H1 (cell line): ENCODE results near the gene OR2T27. TPM values are rescaled to one million over a fixed set of nuclear protein-coding genes. Genes with fewer than 3 reads are reported as not detected.

Experiments used
- CTCF ChIA-PET: fragments of 300-600 bp; sonication (Branson Sonifier 250); formaldehyde crosslinking; loops from one replicate; lab custom pipeline; 2021; ENCODE audit not compliant: partially characterized antibody; lab: Charles Lee
- POLR2A ChIA-PET: fragments of 300-600 bp; sonication (Branson Sonifier 250); formaldehyde crosslinking; loops from one replicate; lab custom pipeline; 2021; ENCODE audit warnings: inconsistent platforms; ENCODE audit not compliant: partially characterized antibody; lab: Charles Lee
- DNase-seq, 2 experiments: peaks; one replicate each; pipeline versions ENCODE4 v3.0.0 to v3.0.0-alpha.2; 2010 to 2022; ENCODE audit warnings: low spot score in 2 of 2, low read depth in 1 of 2, mixed read lengths in 1 of 2
- FAIRE-seq: peaks from 2 replicates; lab custom pipeline; 2011; peaks lifted over from hg19 to GRCh38; lab: Jason Lieb, UNC
- H2AFZ ChIP-seq: 2 replicates; pipeline ENCODE4 v1.8.1; 2012; ENCODE audit warnings: low read length, inconsistent platforms
- H2AK5ac ChIP-seq: 2 replicates; pipeline ENCODE4 v1.6.1; 2013; ENCODE audit warnings: low read depth, low read length
- H2BK120ac ChIP-seq: replicated peaks from 2 replicates; pipeline ENCODE3; 2013; ENCODE audit warnings: low read depth, low read length, inconsistent platforms
- H2BK12ac ChIP-seq: 2 replicates; pipeline ENCODE4 v1.6.1; 2013; ENCODE audit warnings: low read depth, low read length
- H2BK15ac ChIP-seq: 2 replicates; pipeline ENCODE4 v1.6.1; 2013; ENCODE audit warnings: low read length
- H2BK20ac ChIP-seq: 2 replicates; pipeline ENCODE4 v1.6.1; 2013; ENCODE audit warnings: low read length
- H2BK5ac ChIP-seq: 2 replicates; pipeline ENCODE4 v1.6.1; 2013; ENCODE audit warnings: low read depth, low read length
- H3K14ac ChIP-seq: 2 replicates; pipeline ENCODE4 v1.6.1; 2013; ENCODE audit warnings: inconsistent platforms; ENCODE audit not compliant: insufficient read length
- H3K18ac ChIP-seq: 2 replicates; pipeline ENCODE4 v1.6.1; 2013; ENCODE audit warnings: low read length; ENCODE audit errors: extremely low read depth
- H3K23ac ChIP-seq: 2 replicates; pipeline ENCODE4 v1.6.1; 2013; ENCODE audit warnings: inconsistent platforms; ENCODE audit not compliant: insufficient read length
- H3K23me2 ChIP-seq: 2 replicates; pipeline ENCODE4 v1.6.1; 2013; ENCODE audit warnings: low read depth, low read length
- H3K27ac ChIP-seq: 2 replicates; pipeline ENCODE4 v1.6.1; 2011; ENCODE audit warnings: low read depth, low read length, inconsistent platforms
- H3K27me3 ChIP-seq, 4 experiments: replicated peaks in 1 of 4; 1 replicate in 1 of 4; 2 replicates in 3 of 4; pipeline versions ENCODE4 v1.6.1 to v1.8.1; 2011 to 2013; ENCODE audit warnings: low read length in 3 of 4, mild to moderate bottlenecking in 3 of 4, inconsistent platforms in 2 of 4, mixed read lengths in 2 of 4, moderate library complexity in 1 of 4; ENCODE audit not compliant: control insufficient read depth in 3 of 4, insufficient read depth in 3 of 4; ENCODE audit errors: extremely low read depth in 1 of 4
- H3K36me3 ChIP-seq, 4 experiments: 2 replicates each; pipeline versions ENCODE4 v1.6.1 to v1.8.1; 2011 to 2013; ENCODE audit warnings: mild to moderate bottlenecking in 4 of 4, low read length in 3 of 4, moderate library complexity in 2 of 4, control low read depth in 1 of 4, inconsistent platforms in 1 of 4; ENCODE audit not compliant: insufficient read depth in 4 of 4, control insufficient read depth in 2 of 4
- H3K4ac ChIP-seq: replicated peaks from 2 replicates; pipeline ENCODE3; 2013; ENCODE audit warnings: low read length, low read depth, mixed read lengths, inconsistent platforms; ENCODE audit not compliant: insufficient read length
- H3K4me1 ChIP-seq, 4 experiments: replicated peaks in 1 of 4; 1 replicate in 1 of 4; 2 replicates in 3 of 4; pipeline versions ENCODE4 v1.6.1 to v1.8.1; 2011 to 2013; ENCODE audit warnings: low read length in 3 of 4, inconsistent platforms in 2 of 4, mixed read lengths in 1 of 4; ENCODE audit not compliant: insufficient read depth in 4 of 4, control insufficient read depth in 3 of 4
- H3K4me2 ChIP-seq, 2 experiments: 2 replicates each; pipeline versions ENCODE4 v1.6.1 to v1.8.1; 2011 to 2013; ENCODE audit warnings: low read depth in 2 of 2, low read length in 2 of 2, control low read depth in 1 of 2, inconsistent platforms in 1 of 2, mild to moderate bottlenecking in 1 of 2; ENCODE audit not compliant: insufficient read depth in 1 of 2
- H3K4me3 ChIP-seq, 4 experiments: fragments of 200-600, 300-600 bp in 1 of 4; sonication (generic), shearing (Covaris generic), sonication (Bioruptor Twin) in 1 of 4; 2 replicates each; pipeline versions ENCODE4 v1.5.1 to v1.8.1; 2011 to 2016; ENCODE audit warnings: low read length in 4 of 4, low read depth in 3 of 4, control low read depth in 2 of 4, inconsistent platforms in 2 of 4, mild to moderate bottlenecking in 2 of 4, mixed read lengths in 1 of 4, moderate library complexity in 1 of 4; ENCODE audit not compliant: insufficient read depth in 2 of 4; ENCODE audit errors: extremely low read depth in 1 of 4
- H3K56ac ChIP-seq: replicated peaks from 2 replicates; pipeline ENCODE3; 2013; ENCODE audit warnings: low read depth, mild to moderate bottlenecking, mixed read lengths, low read length, inconsistent platforms; ENCODE audit not compliant: insufficient read length
- H3K79me1 ChIP-seq: 2 replicates; pipeline ENCODE4 v1.6.1; 2013; ENCODE audit warnings: low read depth, low read length, control low read depth
- H3K79me2 ChIP-seq, 2 experiments: 2 replicates each; pipeline versions ENCODE4 v1.6.1 to v1.8.1; 2012 to 2013; ENCODE audit warnings: low read length in 2 of 2, mild to moderate bottlenecking in 2 of 2, inconsistent platforms in 1 of 2; ENCODE audit not compliant: insufficient read depth in 2 of 2, control insufficient read depth in 1 of 2
- H3K9ac ChIP-seq, 4 experiments: replicated peaks in 1 of 4; 1 replicate in 1 of 4; 2 replicates in 3 of 4; pipeline versions ENCODE4 v1.6.1 to v1.8.1; 2011 to 2013; ENCODE audit warnings: low read depth in 3 of 4, low read length in 3 of 4, control low read depth in 2 of 4, mild to moderate bottlenecking in 2 of 4, moderate library complexity in 2 of 4, inconsistent platforms in 1 of 4; ENCODE audit errors: extremely low read depth in 1 of 4
- H3K9me3 ChIP-seq, 2 experiments: 2 replicates each; pipeline versions ENCODE4 v1.6.1 to v1.8.1; 2012 to 2013; ENCODE audit warnings: mild to moderate bottlenecking in 2 of 2, moderate library complexity in 2 of 2, control low read depth in 1 of 2, inconsistent platforms in 1 of 2, low read depth in 1 of 2, low read length in 1 of 2, mixed read lengths in 1 of 2; ENCODE audit not compliant: insufficient read depth in 2 of 2
- H4K20me1 ChIP-seq, 2 experiments: replicated peaks in 1 of 2; 2 replicates each; pipeline versions ENCODE3 to v1.8.1; 2011 to 2013; ENCODE audit warnings: inconsistent platforms in 2 of 2, low read length in 2 of 2, mild to moderate bottlenecking in 1 of 2; ENCODE audit not compliant: insufficient read depth in 2 of 2, control insufficient read depth in 1 of 2
- H4K5ac ChIP-seq: 2 replicates; pipeline ENCODE4 v1.6.1; 2013; ENCODE audit warnings: low read length, low read depth, mixed read lengths, inconsistent platforms; ENCODE audit not compliant: insufficient read length
- H4K8ac ChIP-seq: 2 replicates; pipeline ENCODE4 v1.8.0; 2013; ENCODE audit warnings: mild to moderate bottlenecking, moderate library complexity, low read length, inconsistent platforms; ENCODE audit not compliant: insufficient read depth; ENCODE audit errors: extremely low read depth
- H4K91ac ChIP-seq: replicated peaks from 2 replicates; pipeline ENCODE3; 2013; ENCODE audit warnings: low read length, mixed read lengths, inconsistent platforms; ENCODE audit not compliant: insufficient read length
- ASH2L ChIP-seq: fragments of 200-600, 300-600 bp; sonication (generic); IDR thresholded peaks from one replicate; pipeline ENCODE4 v1.7.1; 2017; ENCODE audit warnings: low read length
- CREB1 ChIP-seq: IDR thresholded peaks from 2 replicates; pipeline ENCODE4 v1.6.1; 2012; ENCODE audit warnings: inconsistent platforms
- EGR1 ChIP-seq: IDR thresholded peaks from 2 replicates; pipeline ENCODE4 v1.6.1; 2011; ENCODE audit warnings: low read depth, low read length, borderline replicate concordance
- RBBP5 ChIP-seq: IDR thresholded peaks from 2 replicates; pipeline ENCODE4 v1.7.1; 2012; ENCODE audit warnings: low read depth, mild to moderate bottlenecking, inconsistent platforms, low read length, moderate library complexity, borderline replicate concordance
- SUZ12 ChIP-seq: fragments of 200-600 bp; sonication (generic); IDR thresholded peaks from 2 replicates; pipeline ENCODE4 v1.6.1; 2012; ENCODE audit warnings: mild to moderate bottlenecking, inconsistent platforms, low read length, moderate library complexity, mixed read lengths
- TAF1 ChIP-seq: IDR thresholded peaks from 2 replicates; pipeline ENCODE4 v1.6.1; 2011; ENCODE audit warnings: mild to moderate bottlenecking, low read depth, low read length
- WGBS, 2 experiments: shearing (Covaris generic) in 1 of 2; methylation state at CpG; one replicate each; pipeline versions ENCODE4 v1.1.6 to v1.1.7; 2013 to 2015; ENCODE audit warnings: low lambda C conversion rate in 2 of 2, mixed read lengths in 2 of 2, inconsistent platforms in 1 of 2, low coverage in 1 of 2, missing lambda C conversion rate in 1 of 2; ENCODE audit not compliant: insufficient replicate concordance in 2 of 2, insufficient coverage in 1 of 2, insufficient read length in 1 of 2; ENCODE audit errors: extremely low coverage in 1 of 2, missing lambda C conversion rate in 1 of 2; 5-methylcytosine and 5-hydroxymethylcytosine counted together
- polyA plus RNA-seq, 7 experiments: library from polyadenylated mRNA; depleted of rRNA in 3 of 7; stranded (reverse) in 5 of 7; unstranded in 2 of 7; fragments of >200 nt in 5 of 7; fragments of 200-250 nt in 2 of 7; gene quantifications; 1 replicate in 5 of 7; 2 replicates in 1 of 7; 4 replicates in 1 of 7; pipeline versions ENCODE4 v1.2.1 to v1.2.3, GENCODE V29; 2011 to 2013; ENCODE audit warnings: missing spikeins in 2 of 7, mixed read lengths in 2 of 7
- total RNA-seq: library from RNA; stranded (reverse); fragmentation: NEBNext Ultra II Directional; extraction: Animal tissue kit (Norgen Biotek cat#: 25700); gene quantifications from 2 replicates; pipeline ENCODE4 v1.2.1, GENCODE V29; 2021

OR2T27 gene
- total and polyA plus RNA-seq, 2 of the 8 experiments (the other 6 are each of a cell fraction or from before 2014, with no cell fraction given) = not detected

DNA sequence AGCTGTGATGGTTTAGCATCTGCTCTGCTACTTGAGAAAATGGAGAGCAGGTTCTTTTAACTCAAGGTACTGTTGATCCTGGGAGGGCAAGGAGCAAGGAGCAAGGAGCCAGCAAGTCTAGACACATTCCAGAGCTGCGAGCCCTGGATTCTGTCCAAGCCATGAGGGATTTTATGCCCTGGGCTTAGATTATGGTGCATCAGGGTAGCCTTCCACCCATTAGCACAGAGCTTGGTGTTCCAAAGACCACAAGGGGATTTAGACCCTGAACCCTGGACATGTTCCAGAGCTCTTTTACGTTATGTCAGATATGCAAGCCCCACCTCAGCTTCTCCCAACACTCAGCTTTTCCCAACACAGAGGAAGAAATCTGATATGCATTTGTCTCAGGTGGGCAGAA lies 49.3 kb upstream of the OR2T27 start:
- WGBS, 2 experiments = 59% methylated on average over 2 of the region's 2 CpGs; no CpG with 5 or more reads in 1 of the 2 experiments
- H3K9ac ChIP-seq = no peak overlapping the region
- TF ChIP-seq TAF1 (no peak), SUZ12 (no peak), CREB1 (no peak), RBBP5 (no peak), EGR1 (no peak), ASH2L (no peak)
- TF ChIP-seq, all 59 proteins: peak for 0
- Histone ChIP-seq H4K20me1 (no peaks in the 10 kb centered on the region), H2AK5ac (no peak overlapping the region), H3K56ac (no peak overlapping the region), H3K4me1 (no peaks in the 10 kb centered on the region), H3K23ac (no peak overlapping the region), H3K23me2 (peaks cover 2% of the 10 kb centered on the region; the same call in 1 of the 2 replicates), H3K4me2 (no peak overlapping the region), H3K27me3 (no peaks in the 10 kb centered on the region), H3K9me3 (peaks cover 64 to 71% of the 10 kb centered on the region in 2 experiments), H3K4me3 (no peak overlapping the region), H3K18ac (no peak overlapping the region), H4K91ac (no peak overlapping the region), H3K79me2 (no peaks in the 10 kb centered on the region), H2AFZ (no peak overlapping the region), H2BK15ac (no peak overlapping the region), H3K14ac (no peak overlapping the region), H2BK12ac (no peak overlapping the region), H2BK20ac (no peak overlapping the region), H4K5ac (no peak overlapping the region), H3K4ac (no peak overlapping the region), H3K36me3 (no peaks in the 10 kb centered on the region), H3K27ac (no peak overlapping the region), H2BK120ac (no peak overlapping the region), H4K8ac (no peak overlapping the region), H2BK5ac (no peak overlapping the region), H3K79me1 (no peaks in the 10 kb centered on the region)
- ChIA-PET POLR2A (no interaction called here), CTCF (no interaction called here)
- FAIRE-seq (no peak), DNase-seq (no peak)
